Kidney tubule cell (primary cell): Measurements from ENCODE around the gene CYP21A2.
"Not testable (repeated sequence)": the region's sequence is repeated elsewhere in the genome, so short reads cannot be mapped to it uniquely, and the experiment has no call there.

Source experiments
- DNase-seq: peaks from one replicate; pipeline ENCODE4 v3.0.0-alpha.2; 2018; ENCODE audit warnings: low spot score

CYP21A2 gene

DNA sequence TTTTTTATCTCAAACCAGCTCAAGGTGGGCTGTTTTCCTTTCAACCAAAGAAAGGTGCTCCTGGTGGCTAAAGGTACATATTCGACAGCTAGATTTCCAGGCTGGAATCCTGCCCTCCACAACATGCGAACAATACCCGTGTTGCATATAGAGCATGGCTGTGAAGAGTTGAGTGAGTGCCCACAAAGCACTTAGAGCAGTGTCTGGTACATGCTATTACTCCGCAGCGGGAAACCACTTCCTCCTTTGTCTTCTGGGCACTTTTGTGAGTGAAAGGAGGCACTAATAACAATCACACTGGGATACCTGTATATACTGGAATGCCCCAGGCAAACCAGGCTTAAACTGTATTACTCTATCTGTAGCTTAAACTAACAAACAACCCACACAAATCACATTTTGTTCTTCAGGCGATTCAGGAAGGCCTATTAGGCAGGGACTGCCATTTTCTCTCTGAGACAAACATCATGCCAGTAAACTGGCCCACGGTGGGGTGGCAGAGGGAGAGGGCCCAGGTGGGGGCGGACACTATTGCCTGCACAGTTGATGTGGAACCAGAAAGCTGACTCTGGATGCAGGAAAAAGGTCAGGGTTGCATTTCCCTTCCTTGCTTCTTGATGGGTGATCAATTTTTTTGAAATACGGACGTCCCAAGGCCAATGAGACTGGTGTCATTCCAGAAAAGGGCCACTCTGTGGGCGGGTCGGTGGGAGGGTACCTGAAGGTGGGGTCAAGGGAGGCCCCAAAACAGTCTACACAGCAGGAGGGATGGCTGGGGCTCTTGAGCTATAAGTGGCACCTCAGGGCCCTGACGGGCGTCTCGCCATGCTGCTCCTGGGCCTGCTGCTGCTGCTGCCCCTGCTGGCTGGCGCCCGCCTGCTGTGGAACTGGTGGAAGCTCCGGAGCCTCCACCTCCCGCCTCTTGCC is at the start of gene CYP21A2:
Gene CYP21A2, plus strand, starts transcription at position 818 of the 927 bp plus-strand sequence. Its CDS starts 8 bp downstream, at position 826.
- DNase-seq = not testable (repeated sequence)

DNA sequence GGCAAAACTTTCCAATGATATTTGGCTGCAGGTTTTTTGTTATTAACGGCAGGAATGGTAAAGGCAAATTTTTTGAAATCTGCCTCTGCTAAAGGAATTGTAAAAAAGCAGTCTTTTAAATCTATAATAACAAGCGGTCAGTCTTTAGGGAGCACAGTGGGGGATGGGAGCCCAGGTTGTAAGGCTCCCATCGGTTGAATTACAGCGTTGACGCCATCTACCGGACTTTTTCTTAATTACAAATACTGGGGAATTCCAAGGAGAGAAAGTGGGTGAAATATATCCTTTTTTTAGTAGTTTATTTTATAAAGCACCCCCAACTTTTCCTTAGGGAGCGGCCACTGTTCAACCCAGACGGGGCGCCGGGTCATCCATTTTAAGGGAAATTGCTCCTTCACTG is 48.9 kb upstream of the CYP21A2 start:
- not testable (repeated sequence) for DNase-seq

DNA sequence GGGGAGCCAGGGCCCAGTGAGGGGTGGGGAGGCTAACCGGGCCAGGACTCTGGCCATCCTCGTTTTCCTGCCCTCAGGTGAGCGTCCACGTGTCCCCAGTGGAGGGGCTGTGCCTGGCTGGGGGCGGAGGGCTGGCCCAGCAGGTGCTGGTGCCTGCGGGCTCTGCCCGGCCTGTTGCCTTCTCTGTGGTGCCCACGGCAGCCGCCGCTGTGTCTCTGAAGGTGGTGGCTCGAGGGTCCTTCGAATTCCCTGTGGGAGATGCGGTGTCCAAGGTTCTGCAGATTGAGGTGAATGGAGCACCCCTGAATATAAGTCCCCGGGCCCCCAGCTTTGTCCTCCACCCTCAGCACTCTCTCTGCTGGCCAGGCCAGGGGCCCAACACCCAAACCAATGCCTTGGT is 43.8 kb upstream of the CYP21A2 start:
- not testable (repeated sequence) for DNase-seq

DNA sequence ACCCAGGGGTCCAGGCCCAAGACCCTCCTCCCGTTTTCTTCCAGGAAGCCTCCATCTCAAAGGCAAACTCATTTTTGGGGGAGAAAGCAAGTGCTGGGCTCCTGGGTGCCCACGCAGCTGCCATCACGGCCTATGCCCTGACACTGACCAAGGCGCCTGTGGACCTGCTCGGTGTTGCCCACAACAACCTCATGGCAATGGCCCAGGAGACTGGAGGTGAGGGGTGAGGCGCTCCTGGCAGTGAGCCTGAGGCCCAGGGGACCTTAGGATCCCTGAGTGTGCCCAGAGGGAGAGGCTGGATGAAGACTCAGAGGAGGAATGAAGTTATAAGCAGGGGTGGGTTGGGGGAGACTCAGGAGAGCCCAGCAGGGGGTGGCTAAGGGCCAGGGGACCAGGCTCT is 41.8 kb upstream of the CYP21A2 start:
- not testable (repeated sequence) for DNase-seq

DNA sequence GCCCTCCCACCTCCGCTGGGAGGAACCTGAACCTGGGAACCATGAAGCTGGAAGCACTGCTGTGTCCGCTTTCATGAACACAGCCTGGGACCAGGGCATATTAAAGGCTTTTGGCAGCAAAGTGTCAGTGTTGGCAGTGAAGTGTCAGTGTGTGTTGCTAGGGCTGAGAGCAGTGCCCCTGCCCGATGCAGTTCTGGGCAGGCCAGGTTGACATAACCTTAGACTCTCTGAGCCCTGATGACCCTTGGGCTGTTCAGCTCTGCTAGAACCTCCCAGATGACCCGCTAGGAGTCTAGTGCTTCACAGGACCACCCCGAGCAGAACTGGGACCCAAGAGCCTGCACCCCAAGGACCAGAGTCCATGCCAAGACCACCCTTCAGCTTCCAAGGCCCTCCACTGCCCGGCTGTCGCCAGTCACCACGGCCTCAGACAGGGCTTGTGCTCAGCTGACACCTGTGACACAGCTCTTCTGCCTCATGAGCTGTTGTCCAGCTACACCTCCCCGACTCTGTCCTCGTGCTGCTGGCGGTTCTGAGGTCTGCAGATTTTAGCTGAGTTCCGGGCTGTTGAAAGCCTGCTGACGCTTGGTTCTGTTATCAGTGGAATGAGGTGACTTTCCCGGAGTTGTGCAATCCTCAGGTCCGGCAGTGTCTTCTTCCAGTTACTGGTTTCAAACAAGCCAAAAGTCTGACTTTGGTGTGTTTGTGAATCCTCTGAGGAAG is 35.5 kb upstream of the CYP21A2 start:
- DNase-seq = not testable (repeated sequence)

DNA sequence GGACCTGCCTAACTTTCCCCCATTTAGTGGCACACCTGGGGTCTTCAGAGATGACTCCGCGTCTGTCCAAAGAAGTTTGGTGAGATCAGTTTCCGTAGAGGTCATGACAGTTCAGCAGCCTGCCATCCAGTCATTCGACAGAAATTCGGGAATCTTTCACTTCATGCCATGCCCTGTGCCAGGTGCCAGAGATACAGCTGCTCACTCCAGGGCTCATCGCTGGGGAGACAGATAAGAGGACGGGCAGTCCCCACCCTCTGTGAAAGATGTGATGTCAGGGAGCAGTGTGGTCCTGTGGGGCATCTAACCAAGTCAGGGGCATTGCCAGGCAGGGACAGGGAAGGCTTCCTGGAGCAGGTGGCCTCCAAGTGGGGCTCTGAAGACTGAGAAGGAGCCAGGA is 34.9 kb upstream of the CYP21A2 start:
- DNase-seq = not testable (repeated sequence)

DNA sequence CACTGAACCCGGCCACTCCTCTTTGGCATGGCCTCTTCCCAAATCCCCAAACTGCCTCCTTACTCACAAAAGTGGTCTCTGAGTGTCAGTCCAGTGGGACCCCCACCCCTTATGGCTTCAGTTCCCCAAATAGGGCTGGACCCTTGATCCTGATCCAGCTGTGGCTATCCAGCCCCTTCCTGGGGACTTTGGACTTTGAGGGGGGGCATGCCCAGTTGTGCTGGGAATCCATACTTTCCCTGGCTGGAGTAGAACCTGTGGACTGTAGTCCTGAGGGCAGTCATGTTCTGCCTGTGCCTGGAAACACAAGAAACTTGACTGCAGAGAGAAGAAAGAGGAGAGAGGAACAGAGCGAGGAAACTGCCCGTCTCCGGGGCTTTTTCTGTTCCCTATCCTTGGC is 33.8 kb upstream of the CYP21A2 start:
- not testable (repeated sequence) for DNase-seq

DNA sequence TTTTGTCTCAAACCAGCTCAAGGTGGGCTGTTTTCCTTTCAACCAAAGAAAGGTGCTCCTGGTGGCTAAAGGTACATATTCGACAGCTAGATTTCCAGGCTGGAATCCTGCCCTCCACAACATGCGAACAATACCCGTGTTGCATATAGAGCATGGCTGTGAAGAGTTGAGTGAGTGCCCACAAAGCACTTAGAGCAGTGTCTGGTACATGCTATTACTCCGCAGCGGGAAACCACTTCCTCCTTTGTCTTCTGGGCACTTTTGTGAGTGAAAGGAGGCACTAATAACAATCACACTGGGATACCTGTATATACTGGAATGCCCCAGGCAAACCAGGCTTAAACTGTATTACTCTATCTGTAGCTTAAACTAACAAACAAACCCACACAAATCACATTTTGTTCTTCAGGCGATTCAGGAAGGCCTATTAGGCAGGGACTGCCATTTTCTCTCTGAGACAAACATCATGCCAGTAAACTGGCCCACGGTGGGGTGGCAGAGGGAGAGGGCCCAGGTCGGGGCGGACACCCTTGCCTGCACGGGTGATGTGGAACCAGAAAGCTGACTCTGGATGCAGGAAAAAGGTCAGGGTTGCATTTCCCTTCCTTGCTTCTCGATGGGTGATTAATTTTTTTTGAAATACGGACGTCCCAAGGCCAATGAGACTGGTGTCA is 33.2 kb upstream of the CYP21A2 start:
- not testable (repeated sequence) for DNase-seq

DNA sequence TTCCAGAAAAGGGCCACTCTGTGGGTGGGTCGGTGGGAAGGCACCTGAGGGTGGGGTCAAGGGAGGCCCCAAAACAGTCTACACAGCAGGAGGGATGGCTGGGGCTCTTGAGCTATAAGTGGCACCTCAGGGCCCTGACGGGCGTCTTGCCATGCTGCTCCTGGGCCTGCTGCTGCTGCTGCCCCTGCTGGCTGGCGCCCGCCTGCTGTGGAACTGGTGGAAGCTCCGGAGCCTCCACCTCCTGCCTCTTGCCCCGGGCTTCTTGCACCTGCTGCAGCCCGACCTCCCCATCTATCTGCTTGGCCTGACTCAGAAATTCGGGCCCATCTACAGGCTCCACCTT is 32.7 kb upstream of the CYP21A2 start:
- DNase-seq = not testable (repeated sequence)

DNA sequence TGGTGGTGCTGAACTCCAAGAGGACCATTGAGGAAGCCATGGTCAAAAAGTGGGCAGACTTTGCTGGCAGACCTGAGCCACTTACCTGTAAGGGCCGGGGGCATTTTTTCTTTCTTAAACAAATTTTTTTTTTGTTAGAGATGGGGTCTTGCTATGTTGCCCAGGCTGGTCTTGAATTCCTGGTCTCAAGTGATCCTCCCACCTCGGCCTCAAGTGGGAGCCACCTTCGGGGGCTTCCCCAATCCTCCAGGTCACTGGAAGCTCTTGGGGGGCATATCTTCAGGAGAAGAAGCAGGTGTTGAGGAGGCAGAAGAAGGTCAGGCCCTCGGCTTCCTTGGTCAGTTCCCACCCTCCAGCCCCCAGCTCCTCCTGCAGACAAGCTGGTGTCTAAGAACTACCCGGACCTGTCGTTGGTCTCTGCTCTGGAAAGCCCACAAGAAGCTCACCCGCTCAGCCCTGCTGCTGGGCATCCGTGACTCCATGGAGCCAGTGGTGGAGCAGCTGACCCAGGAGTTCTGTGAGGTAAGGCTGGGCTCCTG is 32.2 kb upstream of the CYP21A2 start:
- DNase-seq = not testable (repeated sequence)

DNA sequence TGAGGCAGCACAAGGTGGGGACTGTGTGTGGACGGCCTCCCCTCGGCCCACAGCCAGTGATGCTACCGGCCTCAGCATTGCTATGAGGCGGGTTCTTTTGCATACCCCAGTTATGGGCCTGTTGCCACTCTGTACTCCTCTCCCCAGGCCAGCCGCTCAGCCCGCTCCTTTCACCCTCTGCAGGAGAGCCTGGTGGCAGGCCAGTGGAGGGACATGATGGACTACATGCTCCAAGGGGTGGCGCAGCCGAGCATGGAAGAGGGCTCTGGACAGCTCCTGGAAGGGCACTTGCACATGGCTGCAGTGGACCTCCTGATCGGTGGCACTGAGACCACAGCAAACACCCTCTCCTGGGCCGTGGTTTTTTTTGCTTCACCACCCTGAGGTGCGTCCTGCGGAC is 31.1 kb upstream of the CYP21A2 start:
- DNase-seq = not testable (repeated sequence)

DNA sequence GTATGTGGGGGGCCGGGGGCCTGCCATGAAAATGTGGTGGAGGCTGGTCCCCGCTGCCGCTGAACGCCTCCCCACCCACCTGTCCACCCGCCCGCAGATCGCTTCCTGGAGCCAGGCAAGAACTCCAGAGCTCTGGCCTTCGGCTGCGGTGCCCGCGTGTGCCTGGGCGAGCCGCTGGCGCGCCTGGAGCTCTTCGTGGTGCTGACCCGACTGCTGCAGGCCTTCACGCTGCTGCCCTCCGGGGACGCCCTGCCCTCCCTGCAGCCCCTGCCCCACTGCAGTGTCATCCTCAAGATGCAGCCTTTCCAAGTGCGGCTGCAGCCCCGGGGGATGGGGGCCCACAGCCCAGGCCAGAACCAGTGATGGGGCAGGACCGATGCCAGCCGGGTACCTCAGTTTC is 30.2 kb upstream of the CYP21A2 start:
- DNase-seq = not testable (repeated sequence)

DNA sequence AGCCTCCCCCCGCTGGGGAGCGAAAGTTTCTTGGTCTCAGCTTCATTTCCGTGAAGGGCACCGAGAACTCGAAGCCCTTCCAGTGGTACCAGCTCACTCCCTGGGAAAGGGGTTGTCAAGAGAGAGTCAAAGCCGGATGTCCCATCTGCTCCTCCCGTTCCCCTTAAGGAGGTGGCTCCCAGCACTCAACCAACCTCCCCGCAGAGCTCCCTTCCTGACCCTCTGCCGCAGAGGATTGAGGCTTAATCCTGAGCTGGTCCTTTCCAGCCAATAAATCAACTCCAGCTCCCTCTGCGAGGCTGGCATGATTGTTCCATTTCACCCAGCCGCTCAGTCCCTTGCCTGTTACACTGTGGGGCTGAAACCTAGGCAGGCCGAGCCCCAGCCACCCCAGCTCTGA is 29.6 kb upstream of the CYP21A2 start:
- not testable (repeated sequence) for DNase-seq

DNA sequence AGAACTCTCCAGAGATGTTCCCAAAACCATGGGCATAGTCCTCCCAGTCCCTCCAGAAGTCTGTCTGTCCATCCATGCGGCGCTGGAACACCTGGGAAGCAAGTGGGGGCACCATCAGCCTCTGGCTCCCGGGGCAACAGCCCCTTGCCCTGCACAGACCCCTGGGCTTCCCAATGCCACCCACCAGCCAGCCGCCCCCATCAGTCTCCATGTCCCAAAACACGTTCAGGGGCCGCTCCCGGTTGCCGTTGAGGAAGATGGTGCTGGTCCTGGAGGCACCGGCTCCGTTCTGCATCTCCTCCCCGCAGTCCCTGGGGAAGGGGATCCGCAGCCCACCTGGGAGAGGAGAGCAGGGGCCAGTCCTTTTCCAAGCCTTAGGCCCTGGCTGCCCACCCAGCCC is 28.7 kb upstream of the CYP21A2 start:
- DNase-seq = not testable (repeated sequence)

DNA sequence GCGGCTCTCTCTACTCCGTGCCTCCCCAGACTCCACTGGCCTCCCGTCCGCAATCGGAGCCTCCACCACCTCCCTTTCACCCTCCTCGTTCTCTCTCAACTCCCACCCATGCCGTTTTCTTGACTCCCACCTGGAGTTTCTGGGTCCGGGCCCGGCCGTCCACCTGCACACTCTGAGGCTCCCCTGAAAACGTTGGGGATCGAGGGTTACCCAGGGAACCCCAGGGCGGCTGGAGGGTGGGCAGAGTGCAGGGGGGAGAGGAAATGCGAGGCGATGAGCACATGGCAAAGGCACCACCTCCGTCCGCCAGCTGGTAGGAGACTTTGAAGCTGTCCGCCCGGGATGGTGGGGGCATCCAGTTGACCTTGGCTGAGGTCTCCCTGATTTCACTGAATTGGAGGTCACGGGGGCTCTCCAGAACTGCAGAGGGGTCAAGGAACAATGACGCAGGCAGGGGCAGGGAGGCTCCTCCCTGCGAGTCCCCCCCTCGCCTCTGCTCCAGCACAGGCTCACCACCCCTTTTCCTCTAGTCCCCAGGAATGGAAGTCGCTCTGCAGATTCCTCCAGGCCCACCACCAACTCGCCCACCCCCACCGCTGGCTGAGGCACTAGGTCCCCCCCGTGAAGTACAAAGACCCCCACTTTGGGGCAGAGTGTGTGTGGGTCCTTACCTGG is 27.2 kb upstream of the CYP21A2 start:
- DNase-seq = not testable (repeated sequence)

DNA sequence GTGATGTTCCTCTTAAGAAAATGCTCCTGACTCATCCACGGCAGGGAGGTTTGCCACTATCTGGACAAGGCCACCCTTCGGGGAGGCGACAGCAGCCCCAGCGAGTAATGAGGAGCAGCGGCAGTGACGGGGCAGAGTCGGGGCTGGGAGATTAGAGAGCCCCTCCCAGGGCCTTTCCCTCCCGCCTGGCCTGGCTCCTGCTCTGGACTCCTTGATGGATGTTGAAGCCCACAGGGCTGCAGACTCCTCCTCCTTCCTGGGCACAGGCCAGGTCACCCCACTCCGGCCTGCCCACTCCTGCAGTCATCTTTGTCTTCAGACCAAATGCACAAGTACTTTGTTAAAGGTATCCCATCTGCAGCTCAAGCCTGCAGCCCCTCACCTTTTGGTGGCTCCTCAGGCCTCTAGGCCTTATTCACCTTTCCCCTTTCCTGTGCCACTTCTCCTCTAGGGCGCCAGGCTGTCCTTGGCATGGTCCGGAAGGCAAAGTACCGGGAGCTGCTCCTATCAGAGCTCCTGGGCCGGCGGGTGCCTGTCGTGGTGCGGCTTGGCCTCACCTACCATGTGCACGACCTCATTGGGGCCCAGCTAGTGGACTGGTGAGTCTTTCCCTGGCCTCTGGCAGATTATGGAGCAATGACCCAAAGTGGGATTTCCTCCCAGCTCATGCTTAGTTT is 25.1 kb upstream of the CYP21A2 start:
- DNase-seq = not testable (repeated sequence)

DNA sequence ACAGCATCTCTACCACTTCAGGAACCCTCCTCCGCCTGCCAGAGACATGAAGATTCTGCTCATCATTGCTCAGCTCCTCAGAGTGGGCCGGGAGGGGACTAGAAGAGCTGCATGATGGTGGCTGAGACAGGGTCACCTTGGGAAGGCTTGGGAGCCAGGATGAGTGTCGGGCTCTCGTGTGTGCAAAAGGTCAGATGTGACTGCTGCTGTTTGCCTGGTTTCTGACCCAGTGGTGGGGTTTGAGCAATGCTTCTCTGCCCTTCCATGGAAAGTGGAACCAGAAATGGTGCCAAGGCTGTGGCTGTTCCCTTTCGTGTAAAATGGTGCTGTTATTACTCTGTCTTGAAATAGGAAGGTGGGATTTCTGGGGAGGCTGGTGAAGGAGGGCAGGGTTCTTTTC is 24.5 kb upstream of the CYP21A2 start:
- DNase-seq = not testable (repeated sequence)

DNA sequence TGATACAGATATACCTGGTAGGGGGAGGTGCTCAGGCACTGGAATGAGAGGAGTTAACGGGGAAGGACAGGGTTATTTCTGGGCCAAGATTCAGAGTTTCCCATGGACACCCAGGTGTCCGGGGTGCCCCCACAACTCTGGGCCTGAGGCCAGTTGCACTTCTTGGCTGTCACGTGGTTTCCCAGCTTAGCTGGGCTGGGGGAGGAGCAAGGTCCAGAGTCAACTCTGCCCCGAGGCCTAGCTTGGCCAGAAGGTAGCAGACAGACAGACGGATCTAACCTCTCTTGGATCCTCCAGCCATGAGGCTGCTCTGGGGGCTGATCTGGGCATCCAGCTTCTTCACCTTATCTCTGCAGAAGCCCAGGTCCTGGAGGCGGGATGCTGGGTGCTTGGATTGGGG is 23.7 kb upstream of the CYP21A2 start, which contains the start of gene C4B:
Gene C4B, plus strand, starts transcription at position 249 of the 400 bp plus-strand sequence. Its CDS starts 51 bp downstream, at position 300.
- DNase-seq = not testable (repeated sequence)

DNA sequence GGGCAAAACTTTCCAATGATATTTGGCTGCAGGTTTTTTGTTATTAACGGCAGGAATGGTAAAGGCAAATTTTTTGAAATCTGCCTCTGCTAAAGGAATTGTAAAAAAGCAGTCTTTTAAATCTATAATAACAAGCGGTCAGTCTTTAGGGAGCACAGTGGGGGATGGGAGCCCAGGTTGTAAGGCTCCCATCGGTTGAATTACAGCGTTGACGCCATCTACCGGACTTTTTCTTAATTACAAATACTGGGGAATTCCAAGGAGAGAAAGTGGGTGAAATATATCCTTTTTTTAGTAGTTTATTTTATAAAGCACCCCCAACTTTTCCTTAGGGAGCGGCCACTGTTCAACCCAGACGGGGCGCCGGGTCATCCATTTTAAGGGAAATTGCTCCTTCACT is 16.1 kb upstream of the CYP21A2 start:
- DNase-seq = not testable (repeated sequence)

DNA sequence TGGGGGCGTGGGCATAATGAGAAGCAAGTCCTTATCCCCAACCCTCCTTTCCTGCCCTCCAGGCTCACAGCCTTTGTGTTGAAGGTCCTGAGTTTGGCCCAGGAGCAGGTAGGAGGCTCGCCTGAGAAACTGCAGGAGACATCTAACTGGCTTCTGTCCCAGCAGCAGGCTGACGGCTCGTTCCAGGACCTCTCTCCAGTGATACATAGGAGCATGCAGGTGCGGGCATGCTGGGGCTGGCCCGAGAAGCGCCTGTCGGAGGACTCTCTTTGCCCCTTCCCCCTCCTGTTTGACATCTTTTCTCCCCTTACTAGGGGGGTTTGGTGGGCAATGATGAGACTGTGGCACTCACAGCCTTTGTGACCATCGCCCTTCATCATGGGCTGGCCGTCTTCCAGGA is 9.6 kb upstream of the CYP21A2 start:
- not testable (repeated sequence) for DNase-seq

DNA sequence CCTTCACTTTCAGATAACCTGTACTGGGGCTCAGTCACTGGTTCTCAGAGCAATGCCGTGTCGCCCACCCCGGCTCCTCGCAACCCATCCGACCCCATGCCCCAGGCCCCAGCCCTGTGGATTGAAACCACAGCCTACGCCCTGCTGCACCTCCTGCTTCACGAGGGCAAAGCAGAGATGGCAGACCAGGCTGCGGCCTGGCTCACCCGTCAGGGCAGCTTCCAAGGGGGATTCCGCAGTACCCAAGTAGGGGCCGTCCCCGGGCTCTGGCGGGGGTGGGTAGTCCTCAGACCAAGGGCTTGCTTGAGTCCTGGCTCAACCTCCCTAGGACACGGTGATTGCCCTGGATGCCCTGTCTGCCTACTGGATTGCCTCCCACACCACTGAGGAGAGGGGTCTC is 8.7 kb upstream of the CYP21A2 start:
- not testable (repeated sequence) for DNase-seq
